Ovary (tissue), 9 donors: ENCODE data around the gene TIFAB. TPM values are rescaled to one million over a fixed set of nuclear protein-coding genes. Genes with fewer than 3 reads are reported as not detected.

Experiments used
- DNase-seq, 5 donors: peaks; one replicate each; pipeline ENCODE4 v3.0.0-alpha.2; 2019 to 2020
- H3K27ac ChIP-seq, 2 donors: fragments of 200-600 bp; one replicate each; pipeline versions ENCODE4 v1.5.1 to v1.8.0; 2019 to 2022
- H3K27me3 ChIP-seq: fragments of 200-600 bp; one replicate; pipeline ENCODE4 v1.8.0; 2022
- H3K36me3 ChIP-seq: fragments of 200-600 bp; sonication (generic); one replicate; pipeline ENCODE4 v1.5.1; 2019
- H3K4me1 ChIP-seq: one replicate; pipeline ENCODE4 v1.8.1; 2013; ENCODE audit warnings: mild to moderate bottlenecking, moderate library complexity; ENCODE audit not compliant: insufficient read depth
- H3K4me3 ChIP-seq: fragments of 200-600 bp; sonication (generic); one replicate; pipeline ENCODE4 v1.5.1; 2017
- H3K9me3 ChIP-seq, 2 donors: fragments of 200-600 bp in 1 of 2; sonication (generic) in 1 of 2; one replicate each; pipeline versions ENCODE4 v1.5.1 to v1.8.1; 2013 to 2019; ENCODE audit warnings: mild to moderate bottlenecking in 1 of 2, moderate library complexity in 1 of 2
- CTCF ChIP-seq, 3 donors: fragments of 450-650 bp in 2 of 3; fragments of 200-600 bp in 1 of 3; IDR thresholded peaks; one replicate each; pipeline versions ENCODE4 v1.5.1 to v1.8.0; 2016 to 2022; ENCODE audit warnings: antibody characterized with exemption in 3 of 3, mild to moderate bottlenecking in 1 of 3
- EP300 ChIP-seq: sonication (generic); formaldehyde crosslinking; IDR thresholded peaks from one replicate; pipeline ENCODE4 v1.6.1; 2017; ENCODE audit warnings: antibody characterized with exemption
- POLR2A ChIP-seq: fragments of 450-650 bp; IDR thresholded peaks from one replicate; pipeline ENCODE4 v1.6.1; 2017; ENCODE audit warnings: antibody characterized with exemption, mild to moderate bottlenecking, moderate library complexity
- WGBS, 3 donors: extraction: QIAGEN DNeasy Blood & Tissue Kit in 1 of 3; methylation state at CpG; one replicate each; pipeline versions ENCODE4 v1.1.5 to v1.1.7; 2013 to 2017; 5-methylcytosine and 5-hydroxymethylcytosine counted together
- intact Hi-C, 4 donors: fragments of 100-400 bp; cut with DNase I; formaldehyde crosslinking; loops; one replicate each; pipeline versions ENCODE4 v1.11.0 to v1.15.1; 2022 to 2023
- polyA plus RNA-seq, 2 donors: library from polyadenylated mRNA; stranded (reverse); fragments of 200-250 nt in 1 of 2; fragments of 350-450 nt in 1 of 2; fragmentation: Illumina TruSeq in 1 of 2; extraction: RNeasy Lipid Tissue Mini Kit (QIAGEN cat#74804) in 1 of 2; gene quantifications; one replicate each; pipeline ENCODE4 v1.2.3, GENCODE V29; 2013 to 2014
- total RNA-seq, 7 donors: library from RNA; depleted of rRNA in 2 of 7; stranded (reverse); fragments of >200 nt in 2 of 7; fragmentation: NEBNext Ultra II Directional in 3 of 7; extraction: Animal tissue kit (Norgen Biotek cat#: 25700) in 3 of 7; gene quantifications; one replicate each; pipeline versions ENCODE4 v1.1.0 to v1.2.4, GENCODE V29; 2016 to 2023
- donor health status: DM: no; HTN: no; CAD: no; lungs with moderate emphysema.
- donor health status: DM: no; HTN: no; CAD: no.
- donor health status: Bipolar disorder and iron deficiency.
- donor health status: DM: yes; HTN: yes; CAD: no.
- donor health status: DM: no; HTN: no; CAD: no.
- donor health status: DM: yes; HTN: yes; CAD: no.

Gene TIFAB
- total and polyA plus RNA-seq, 9 donors = 0.05 to 0.33 (median 0.08) TPM; not detected in 6

- WGBS, 3 donors = 81 to 90% (median 86%) methylated on average over 1 of the region's 1 CpG
- DNase-seq = no peak
- TF ChIP-seq CTCF (IDR thresholded peaks at IDR 0.05) (no peak), EP300 (no peak), POLR2A (no peak)
- no peaks in the 10 kb centered on the region for H3K4me1 ChIP-seq
- no peak overlapping the region for H3K27ac ChIP-seq
- intact Hi-C loops = no loop called here
- no peaks in the 10 kb centered on the region for H3K9me3 ChIP-seq
- no peaks in the 10 kb centered on the region for H3K27me3 ChIP-seq
- H3K4me3 ChIP-seq = no peak overlapping the region
- H3K36me3 ChIP-seq = no peaks in the 10 kb centered on the region
Observed at GRCh38 chr5:135423846-135424168, 28.3 kb downstream of the TIFAB start.

- Histone ChIP-seq H3K27me3 (no peaks in the 10 kb centered on the region), H3K36me3 (no peaks in the 10 kb centered on the region), H3K4me1 (no peaks in the 10 kb centered on the region), H3K9me3 (no peaks in the 10 kb centered on the region), H3K4me3 (no peak overlapping the region), H3K27ac (no peak overlapping the region)
- no peak for TF ChIP-seq CTCF (IDR thresholded peaks at IDR 0.05)
- WGBS, 3 donors = 81 to 87% (median 83%) methylated on average over 7 of the region's 7 CpGs
- no peak for DNase-seq
- intact Hi-C loops = no loop called here
Observed at GRCh38 chr5:135423146-135423845, 28.9 kb downstream of the TIFAB start.

- DNase-seq = no peak
- no peak overlapping the region for H3K27ac ChIP-seq
- TF ChIP-seq POLR2A = no peak
- no peak for TF ChIP-seq EP300
- intact Hi-C loops = no loop called here
- H3K36me3 ChIP-seq = no peaks in the 10 kb centered on the region
- no peaks in the 10 kb centered on the region for H3K4me1 ChIP-seq
- no peaks in the 10 kb centered on the region for H3K27me3 ChIP-seq
- H3K4me3 ChIP-seq = no peak overlapping the region
- no peaks in the 10 kb centered on the region for H3K9me3 ChIP-seq
Observed at GRCh38 chr5:135422419-135422818, 29.7 kb downstream of the TIFAB start.

- Histone ChIP-seq H3K27ac (no peak overlapping the region), H3K36me3 (no peaks in the 10 kb centered on the region), H3K4me1 (no peaks in the 10 kb centered on the region), H3K9me3 (no peaks in the 10 kb centered on the region), H3K27me3 (no peaks in the 10 kb centered on the region), H3K4me3 (no peak overlapping the region)
- no peak for TF ChIP-seq POLR2A
- no peak for TF ChIP-seq EP300
- no peak for TF ChIP-seq CTCF (IDR thresholded peaks at IDR 0.05)
- intact Hi-C loops = no loop called here
- no peak for DNase-seq
Observed at GRCh38 chr5:135417083-135417482, 35.1 kb downstream of the TIFAB start.

- H3K27ac ChIP-seq = no peak overlapping the region
- no peaks in the 10 kb centered on the region for H3K9me3 ChIP-seq
- no peaks in the 10 kb centered on the region for H3K27me3 ChIP-seq
- 73 to 88% (median 86%) methylated on average over 2 of the region's 2 CpGs for WGBS, 3 donors
- no peaks in the 10 kb centered on the region for H3K36me3 ChIP-seq
- intact Hi-C loops = no loop called here
- TF ChIP-seq CTCF (IDR thresholded peaks at IDR 0.05) (no peak), EP300 (no peak), POLR2A (no peak)
- H3K4me3 ChIP-seq = no peak overlapping the region
- DNase-seq = no peak
- no peaks in the 10 kb centered on the region for H3K4me1 ChIP-seq
Observed at GRCh38 chr5:135405082-135405481, 47.1 kb downstream of the TIFAB start.
